ENCODE data around the gene CNN3. TPM values are rescaled to one million over a fixed set of nuclear protein-coding genes. Genes with fewer than 3 reads are reported as not detected.

Gene CNN3
- total RNA-seq, 2 experiments from 2014 or later = 1.1 to 1.4 TPM

DNA sequence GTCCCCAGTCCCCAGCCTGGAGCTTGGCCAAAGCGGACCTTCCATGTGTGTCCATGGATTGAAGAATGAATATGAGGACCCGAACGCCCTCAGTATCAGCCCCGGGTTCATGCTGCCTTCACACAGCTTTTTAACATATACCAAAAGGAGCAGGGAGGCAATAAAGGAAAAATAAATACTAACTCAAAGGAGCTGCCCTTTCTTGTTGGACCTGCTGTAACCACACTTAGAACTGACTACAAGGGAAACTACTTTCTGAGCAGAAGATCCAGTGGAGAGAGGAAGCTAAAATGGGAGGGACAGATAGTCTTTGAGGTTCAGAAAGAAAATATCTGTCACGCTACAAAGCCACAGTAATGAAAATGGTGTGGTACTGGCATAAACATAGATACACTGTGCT, 48.6 kb downstream of the CNN3 start:
- Histone ChIP-seq H3K9me3 (ENCODE audit: control insufficient read depth in 1 of 2, insufficient read depth in 1 of 2, low read length in 2 of 2) (no peaks in the 10 kb centered on the region), H3K27ac (ENCODE audit: low read depth in 1 of 2, low read length in 2 of 2) (no peak overlapping the region), H3K36me3 (ENCODE audit: insufficient read depth, low read length) (no peaks in the 10 kb centered on the region), H3K4me3 (ENCODE audit: low read length) (no peak overlapping the region), H3K27me3 (ENCODE audit: control insufficient read depth in 1 of 2, insufficient read depth in 2 of 2, low read length in 2 of 2) (peaks cover 0 to 8% of the 10 kb centered on the region in 2 experiments), H3K4me1 (ENCODE audit: insufficient read depth, low read length) (peaks cover 4% of the 10 kb centered on the region)
- Mint-ChIP-seq H3K27ac (no peak overlapping the region), H3K27me3 (peaks cover 22% of the 10 kb centered on the region), H3K9me3 (no peaks in the 10 kb centered on the region), H3K36me3 (ENCODE audit: low read depth) (no peaks in the 10 kb centered on the region), H3K4me3 (no peak overlapping the region), H3K4me1 (ENCODE audit: low read depth) (peaks cover 8% of the 10 kb centered on the region)
- ATAC-seq (ENCODE audit: poor library complexity) (no peak), DNase-seq (no peak)
- ChIA-PET CTCF (no interaction called here), POLR2A (no interaction called here)
- TF ChIP-seq, protein P1, sequence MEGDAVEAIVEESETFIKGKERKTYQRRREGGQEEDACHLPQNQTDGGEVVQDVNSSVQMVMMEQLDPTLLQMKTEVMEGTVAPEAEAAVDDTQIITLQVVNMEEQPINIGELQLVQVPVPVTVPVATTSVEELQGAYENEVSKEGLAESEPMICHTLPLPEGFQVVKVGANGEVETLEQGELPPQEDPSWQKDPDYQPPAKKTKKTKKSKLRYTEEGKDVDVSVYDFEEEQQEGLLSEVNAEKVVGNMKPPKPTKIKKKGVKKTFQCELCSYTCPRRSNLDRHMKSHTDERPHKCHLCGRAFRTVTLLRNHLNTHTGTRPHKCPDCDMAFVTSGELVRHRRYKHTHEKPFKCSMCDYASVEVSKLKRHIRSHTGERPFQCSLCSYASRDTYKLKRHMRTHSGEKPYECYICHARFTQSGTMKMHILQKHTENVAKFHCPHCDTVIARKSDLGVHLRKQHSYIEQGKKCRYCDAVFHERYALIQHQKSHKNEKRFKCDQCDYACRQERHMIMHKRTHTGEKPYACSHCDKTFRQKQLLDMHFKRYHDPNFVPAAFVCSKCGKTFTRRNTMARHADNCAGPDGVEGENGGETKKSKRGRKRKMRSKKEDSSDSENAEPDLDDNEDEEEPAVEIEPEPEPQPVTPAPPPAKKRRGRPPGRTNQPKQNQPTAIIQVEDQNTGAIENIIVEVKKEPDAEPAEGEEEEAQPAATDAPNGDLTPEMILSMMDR (IDR thresholded peaks at IDR 0.05) = no peak
- intact Hi-C loops (cut with DNase I, micrococcal nuclease) = no loop called here

DNA sequence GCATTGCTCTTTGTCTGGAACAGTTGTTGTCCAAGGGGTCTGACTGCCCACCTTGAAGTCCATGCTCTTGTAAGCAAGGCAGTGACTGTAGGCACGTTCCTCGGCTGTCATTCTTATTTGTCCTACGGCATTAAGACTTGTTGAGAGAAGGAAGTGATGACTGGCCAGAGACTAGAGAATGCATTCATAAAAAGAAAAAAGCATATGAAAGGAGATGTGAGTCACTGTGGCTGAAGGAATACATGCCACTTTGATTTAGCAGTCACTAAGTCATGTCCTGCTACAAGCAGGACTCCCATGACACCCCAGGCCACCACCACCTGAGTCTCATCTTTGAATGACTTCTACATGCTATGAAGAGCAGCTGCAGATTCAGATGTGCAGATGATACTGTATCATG, 50.5 kb downstream of the CNN3 start:
- Histone ChIP-seq H3K27me3 (ENCODE audit: control insufficient read depth in 1 of 2, insufficient read depth in 2 of 2, low read length in 2 of 2) (peaks cover 0 to 8% of the 10 kb centered on the region in 2 experiments), H3K4me1 (ENCODE audit: insufficient read depth, low read length) (no peaks in the 10 kb centered on the region), H3K4me3 (ENCODE audit: low read length) (no peak overlapping the region), H3K27ac (ENCODE audit: low read depth in 1 of 2, low read length in 2 of 2) (no peak overlapping the region), H3K9me3 (ENCODE audit: control insufficient read depth in 1 of 2, insufficient read depth in 1 of 2, low read length in 2 of 2) (no peaks in the 10 kb centered on the region), H3K36me3 (ENCODE audit: insufficient read depth, low read length) (no peaks in the 10 kb centered on the region)
- no peaks in the 10 kb centered on the region for H3K9me3 Mint-ChIP-seq
- no peaks in the 10 kb centered on the region for H3K4me1 Mint-ChIP-seq (ENCODE audit: low read depth)
- no peak overlapping the region for H3K27ac Mint-ChIP-seq
- no peak for ATAC-seq (ENCODE audit: poor library complexity)
- intact Hi-C loops (cut with DNase I, micrococcal nuclease) = no loop called here
- no peak for DNase-seq
- TF ChIP-seq, protein P1 (IDR thresholded peaks at IDR 0.05) = no peak
- H3K4me3 Mint-ChIP-seq = no peak overlapping the region
- CTCF ChIA-PET = no interaction called here
- no peaks in the 10 kb centered on the region for H3K36me3 Mint-ChIP-seq (ENCODE audit: low read depth)
- POLR2A ChIA-PET = no interaction called here
- H3K27me3 Mint-ChIP-seq = peaks cover 27% of the 10 kb centered on the region

DNA sequence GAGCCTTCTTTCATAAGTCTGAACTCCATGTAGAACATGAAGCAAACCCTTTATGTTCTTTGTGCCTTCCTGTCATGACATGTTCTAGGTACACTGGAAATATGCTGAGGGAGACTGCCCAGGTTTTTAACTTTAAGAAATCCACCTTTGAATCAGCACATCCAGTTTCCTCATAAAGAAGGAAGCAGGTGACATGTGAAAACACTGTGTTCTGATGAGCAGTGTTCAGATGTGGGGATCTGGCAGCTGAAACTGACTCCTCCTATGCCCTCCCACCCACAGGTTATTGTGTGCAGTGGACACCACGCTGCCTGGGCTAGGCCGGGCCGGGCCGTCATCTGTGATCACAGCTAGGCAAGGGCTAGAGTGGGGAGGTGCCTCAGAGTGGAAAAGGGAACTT, 51.1 kb downstream of the CNN3 start:
- Histone ChIP-seq H3K36me3 (ENCODE audit: insufficient read depth, low read length) (no peaks in the 10 kb centered on the region), H3K4me3 (ENCODE audit: low read length) (no peak overlapping the region), H3K4me1 (ENCODE audit: insufficient read depth, low read length) (no peaks in the 10 kb centered on the region), H3K27ac (ENCODE audit: low read depth in 1 of 2, low read length in 2 of 2) (no peak overlapping the region), H3K27me3 (ENCODE audit: control insufficient read depth in 1 of 2, insufficient read depth in 2 of 2, low read length in 2 of 2) (peaks cover 0 to 8% of the 10 kb centered on the region in 2 experiments), H3K9me3 (ENCODE audit: control insufficient read depth in 1 of 2, insufficient read depth in 1 of 2, low read length in 2 of 2) (no peaks in the 10 kb centered on the region)
- Mint-ChIP-seq H3K9me3 (no peaks in the 10 kb centered on the region), H3K4me3 (no peak overlapping the region), H3K36me3 (ENCODE audit: low read depth) (no peaks in the 10 kb centered on the region), H3K4me1 (ENCODE audit: low read depth) (no peaks in the 10 kb centered on the region), H3K27ac (no peak overlapping the region), H3K27me3 (peaks cover 27% of the 10 kb centered on the region)
- DNase-seq = no peak
- intact Hi-C loops (cut with DNase I, micrococcal nuclease) = no loop called here
- ATAC-seq (ENCODE audit: poor library complexity) = no peak
- TF ChIP-seq, protein P1 (IDR thresholded peaks at IDR 0.05) = no peak
- ChIA-PET CTCF (interaction anchor here (0.9 kb wide), 2 partner anchors 14 to 21 kb away, joined by 3 to 4 read pairs; no protein-coding TSS in a partner anchor), POLR2A (no interaction called here)
